Breast epithelium (tissue), 3 donors: ENCODE measurements around the gene CTR9.

Source experiments
- POLR2A ChIP-seq: fragments of 450-650 bp; IDR thresholded peaks from one replicate; pipeline ENCODE4 v1.6.1; 2016; ENCODE audit warnings: antibody characterized with exemption, mild to moderate bottlenecking, moderate library complexity
- POLR2AphosphoS5 ChIP-seq, 3 donors: sonication (generic); formaldehyde crosslinking; IDR thresholded peaks; one replicate each; pipeline ENCODE4 v1.6.1; 2017; ENCODE audit warnings: antibody characterized with exemption in 3 of 3
- TF ChIP-seq, protein P1 (sequence below), 3 donors: fragments of 450-650 bp; IDR thresholded peaks; one replicate each; pipeline ENCODE4 v1.5.1; 2016 to 2017; ENCODE audit warnings: antibody characterized with exemption in 3 of 3, mild to moderate bottlenecking in 3 of 3, moderate library complexity in 3 of 3

DNA sequence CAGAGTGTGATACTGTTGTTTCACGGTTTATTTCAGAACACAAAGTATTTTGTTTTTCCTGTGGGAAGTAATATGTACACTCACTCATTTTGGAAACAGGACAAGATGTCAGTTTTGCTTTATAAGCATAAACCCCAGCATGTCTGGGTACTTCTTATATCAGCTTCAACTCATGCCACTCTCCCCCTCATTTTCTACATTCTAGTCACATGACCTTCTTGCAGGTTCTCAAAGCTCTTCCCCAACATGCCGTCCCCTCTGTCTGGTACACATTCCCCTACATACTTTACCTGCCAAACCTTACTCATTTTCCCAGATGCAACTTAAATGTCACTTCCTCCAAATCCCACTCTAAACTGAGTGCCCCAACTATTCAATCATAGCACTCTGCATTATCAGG lies 1.6 kb upstream of the CTR9 start:
- TF ChIP-seq POLR2A (no peak), POLR2AphosphoS5 (IDR thresholded peaks at IDR 0.05) (no peak)
- TF ChIP-seq, protein P1, sequence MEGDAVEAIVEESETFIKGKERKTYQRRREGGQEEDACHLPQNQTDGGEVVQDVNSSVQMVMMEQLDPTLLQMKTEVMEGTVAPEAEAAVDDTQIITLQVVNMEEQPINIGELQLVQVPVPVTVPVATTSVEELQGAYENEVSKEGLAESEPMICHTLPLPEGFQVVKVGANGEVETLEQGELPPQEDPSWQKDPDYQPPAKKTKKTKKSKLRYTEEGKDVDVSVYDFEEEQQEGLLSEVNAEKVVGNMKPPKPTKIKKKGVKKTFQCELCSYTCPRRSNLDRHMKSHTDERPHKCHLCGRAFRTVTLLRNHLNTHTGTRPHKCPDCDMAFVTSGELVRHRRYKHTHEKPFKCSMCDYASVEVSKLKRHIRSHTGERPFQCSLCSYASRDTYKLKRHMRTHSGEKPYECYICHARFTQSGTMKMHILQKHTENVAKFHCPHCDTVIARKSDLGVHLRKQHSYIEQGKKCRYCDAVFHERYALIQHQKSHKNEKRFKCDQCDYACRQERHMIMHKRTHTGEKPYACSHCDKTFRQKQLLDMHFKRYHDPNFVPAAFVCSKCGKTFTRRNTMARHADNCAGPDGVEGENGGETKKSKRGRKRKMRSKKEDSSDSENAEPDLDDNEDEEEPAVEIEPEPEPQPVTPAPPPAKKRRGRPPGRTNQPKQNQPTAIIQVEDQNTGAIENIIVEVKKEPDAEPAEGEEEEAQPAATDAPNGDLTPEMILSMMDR (IDR thresholded peaks at IDR 0.05), result no peak
